OCI-LY1 (cell line): ENCODE results near the gene C3.

Source experiments
- H2AFZ ChIP-seq: fragments of 200-600 bp; sonication (generic), shearing (Covaris generic); 2 replicates; pipeline ENCODE4 v1.6.0; 2014; ENCODE audit warnings: antibody characterized with exemption, mild to moderate bottlenecking, low read length
- H3F3A ChIP-seq: fragments of 200-600 bp; sonication (generic), shearing (Covaris generic); 2 replicates; pipeline ENCODE4 v1.6.0; 2014; ENCODE audit warnings: mild to moderate bottlenecking, antibody characterized with exemption, low read length, moderate library complexity; ENCODE audit not compliant: insufficient read depth
- H3K27ac ChIP-seq: fragments of 200-600 bp; sonication (generic); 2 replicates; pipeline ENCODE4 v1.5.1; 2014; ENCODE audit warnings: low read length, mixed run types, mild to moderate bottlenecking, low read depth; ENCODE audit not compliant: poor library complexity, severe bottlenecking
- H3K27me3 ChIP-seq: fragments of 200-600 bp; sonication (generic); 2 replicates; pipeline ENCODE4 v1.6.0; 2014; ENCODE audit warnings: antibody characterized with exemption, mild to moderate bottlenecking, low read length, moderate library complexity; ENCODE audit not compliant: insufficient read depth
- H3K36me3 ChIP-seq: fragments of 200-600 bp; sonication (generic); 2 replicates; pipeline ENCODE4 v1.6.1; 2014; ENCODE audit warnings: mild to moderate bottlenecking, antibody characterized with exemption, low read length, moderate library complexity, mixed read lengths; ENCODE audit not compliant: insufficient read depth
- H3K4me1 ChIP-seq: fragments of 200-600 bp; sonication (generic); 2 replicates; pipeline ENCODE4 v1.5.1; 2014; ENCODE audit warnings: mild to moderate bottlenecking, low read length, moderate library complexity; ENCODE audit not compliant: insufficient read depth, severe bottlenecking
- H3K4me2 ChIP-seq: fragments of 200-600 bp; sonication (generic), shearing (Covaris generic); 2 replicates; pipeline ENCODE4 v1.6.1; 2014; ENCODE audit warnings: low read length
- H3K4me3 ChIP-seq: fragments of 200-600 bp; sonication (generic); 2 replicates; pipeline ENCODE4 v1.5.1; 2014; ENCODE audit warnings: low read length, low read depth, mild to moderate bottlenecking, mixed read lengths; ENCODE audit not compliant: poor library complexity, severe bottlenecking
- H3K79me2 ChIP-seq: fragments of 200-600 bp; shearing (Covaris generic); 2 replicates; pipeline ENCODE4 v1.6.1; 2016; ENCODE audit warnings: mixed run types, low read length, mixed read lengths; ENCODE audit not compliant: insufficient read depth
- H3K9ac ChIP-seq: fragments of 200-600 bp; sonication (generic), shearing (Covaris generic); 2 replicates; pipeline ENCODE4 v1.6.1; 2014; ENCODE audit warnings: mild to moderate bottlenecking, low read length, mixed read lengths
- H3K9me2 ChIP-seq: fragments of 200-600 bp; sonication (generic), shearing (Covaris generic); 2 replicates; pipeline ENCODE4 v1.6.1; 2014; ENCODE audit warnings: low read depth, mild to moderate bottlenecking, low read length, mixed read lengths
- H3K9me3 ChIP-seq: fragments of 200-600 bp; shearing (Covaris generic); 2 replicates; pipeline ENCODE4 v1.6.1; 2014; ENCODE audit warnings: low read length, mixed read lengths
- H4K20me1 ChIP-seq: fragments of 200-600 bp; sonication (generic), shearing (Covaris generic); 2 replicates; pipeline ENCODE4 v1.6.0; 2016; ENCODE audit warnings: mild to moderate bottlenecking, low read length; ENCODE audit not compliant: insufficient read depth
- EZH2 ChIP-seq: fragments of 200-600 bp; sonication (generic), shearing (Covaris generic); IDR thresholded peaks from 2 replicates; pipeline ENCODE4 v1.8.0; 2017; ENCODE audit warnings: borderline replicate concordance, mixed run types, mild to moderate bottlenecking, antibody characterized with exemption, low read length, moderate library complexity, mixed read lengths
- TF ChIP-seq, protein P1 (sequence below): fragments of 200-600 bp; sonication (generic), shearing (Covaris generic); IDR thresholded peaks from 2 replicates; pipeline ENCODE4 v1.5.1; 2017; ENCODE audit warnings: mild to moderate bottlenecking, antibody characterized with exemption, low read length, moderate library complexity, mixed read lengths

Gene C3

DNA sequence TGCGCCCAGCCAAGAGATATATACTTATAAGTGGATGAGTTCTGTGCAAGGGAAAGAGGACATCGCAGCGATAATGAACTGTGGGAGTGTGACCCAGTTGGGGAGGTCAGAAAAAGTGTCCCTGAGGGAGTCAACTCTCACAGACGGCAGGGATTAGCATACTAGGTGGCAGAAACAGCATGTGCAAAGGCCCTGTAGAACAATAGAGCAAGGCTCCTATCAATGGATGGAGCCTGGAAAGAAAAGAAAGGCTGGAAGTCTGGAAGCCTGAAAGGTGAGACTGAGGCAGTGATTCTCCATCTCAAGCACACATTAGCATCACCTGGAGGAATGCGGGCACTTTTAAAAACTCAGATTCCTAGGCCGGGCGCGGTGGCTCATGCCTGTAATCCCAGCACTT, 29.1 kb downstream of the C3 start:
- no peaks in the 10 kb centered on the region for H3K4me1 ChIP-seq
- H3K9me2 ChIP-seq = no peaks in the 10 kb centered on the region
- no peaks in the 10 kb centered on the region for H3K9me3 ChIP-seq
- no peak overlapping the region for H3K4me2 ChIP-seq
- no peak for TF ChIP-seq EZH2
- TF ChIP-seq, protein P1, sequence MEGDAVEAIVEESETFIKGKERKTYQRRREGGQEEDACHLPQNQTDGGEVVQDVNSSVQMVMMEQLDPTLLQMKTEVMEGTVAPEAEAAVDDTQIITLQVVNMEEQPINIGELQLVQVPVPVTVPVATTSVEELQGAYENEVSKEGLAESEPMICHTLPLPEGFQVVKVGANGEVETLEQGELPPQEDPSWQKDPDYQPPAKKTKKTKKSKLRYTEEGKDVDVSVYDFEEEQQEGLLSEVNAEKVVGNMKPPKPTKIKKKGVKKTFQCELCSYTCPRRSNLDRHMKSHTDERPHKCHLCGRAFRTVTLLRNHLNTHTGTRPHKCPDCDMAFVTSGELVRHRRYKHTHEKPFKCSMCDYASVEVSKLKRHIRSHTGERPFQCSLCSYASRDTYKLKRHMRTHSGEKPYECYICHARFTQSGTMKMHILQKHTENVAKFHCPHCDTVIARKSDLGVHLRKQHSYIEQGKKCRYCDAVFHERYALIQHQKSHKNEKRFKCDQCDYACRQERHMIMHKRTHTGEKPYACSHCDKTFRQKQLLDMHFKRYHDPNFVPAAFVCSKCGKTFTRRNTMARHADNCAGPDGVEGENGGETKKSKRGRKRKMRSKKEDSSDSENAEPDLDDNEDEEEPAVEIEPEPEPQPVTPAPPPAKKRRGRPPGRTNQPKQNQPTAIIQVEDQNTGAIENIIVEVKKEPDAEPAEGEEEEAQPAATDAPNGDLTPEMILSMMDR = no peak
- H3K4me3 ChIP-seq = no peak overlapping the region
- no peaks in the 10 kb centered on the region for H3F3A ChIP-seq
- no peak overlapping the region for H3K9ac ChIP-seq
- H3K36me3 ChIP-seq = no peaks in the 10 kb centered on the region
- H3K27ac ChIP-seq = no peak overlapping the region
- no peak overlapping the region for H2AFZ ChIP-seq
- no peaks in the 10 kb centered on the region; the same call in 1 of the 2 replicates for H3K27me3 ChIP-seq
- no peaks in the 10 kb centered on the region for H3K79me2 ChIP-seq
- no peaks in the 10 kb centered on the region for H4K20me1 ChIP-seq

DNA sequence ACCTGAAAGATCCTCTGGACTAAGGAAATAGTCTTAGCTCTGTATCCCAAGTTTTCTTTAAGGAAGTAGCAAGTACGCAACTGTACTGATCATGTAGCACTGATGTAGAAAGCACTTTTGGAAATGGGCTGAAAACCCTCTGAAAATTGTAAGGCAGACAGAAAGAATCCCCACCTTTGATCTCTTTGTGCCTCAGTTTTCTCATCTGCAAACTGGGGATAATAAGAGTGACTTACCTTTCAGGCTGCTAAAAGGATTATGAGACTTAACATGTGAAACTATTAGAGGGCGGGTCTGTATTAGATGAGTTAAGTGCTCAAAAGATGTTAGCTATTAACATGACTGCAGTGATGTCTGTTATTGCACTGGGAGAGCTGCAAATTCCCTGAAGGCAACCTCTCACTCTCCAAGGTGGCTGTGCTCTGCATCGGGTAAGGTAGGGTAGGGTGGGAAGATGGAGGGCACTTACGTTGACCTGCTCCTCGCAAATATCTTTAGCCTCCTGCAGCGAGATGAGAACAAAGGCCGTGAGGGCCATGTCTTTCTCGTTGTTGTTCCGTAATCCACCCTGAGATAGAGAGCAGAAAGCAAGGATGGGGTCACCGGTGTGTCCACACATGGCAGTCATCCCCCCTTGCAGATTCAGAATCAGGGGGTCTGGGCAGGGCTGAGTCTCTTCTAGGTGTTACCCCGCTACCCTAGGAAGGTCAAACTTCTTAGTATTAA, 30.1 kb downstream of the C3 start:
- Histone ChIP-seq H2AFZ (no peak overlapping the region), H3K4me2 (no peak overlapping the region), H3K4me3 (no peak overlapping the region), H3K36me3 (no peaks in the 10 kb centered on the region), H3K9ac (no peak overlapping the region), H4K20me1 (no peaks in the 10 kb centered on the region), H3K27me3 (no peaks in the 10 kb centered on the region; the same call in 1 of the 2 replicates), H3K79me2 (no peaks in the 10 kb centered on the region), H3K27ac (no peak overlapping the region), H3K9me2 (no peaks in the 10 kb centered on the region), H3K4me1 (no peaks in the 10 kb centered on the region), H3F3A (no peaks in the 10 kb centered on the region), H3K9me3 (no peaks in the 10 kb centered on the region)
- no peak for TF ChIP-seq EZH2
- TF ChIP-seq, protein P1 = no peak

DNA sequence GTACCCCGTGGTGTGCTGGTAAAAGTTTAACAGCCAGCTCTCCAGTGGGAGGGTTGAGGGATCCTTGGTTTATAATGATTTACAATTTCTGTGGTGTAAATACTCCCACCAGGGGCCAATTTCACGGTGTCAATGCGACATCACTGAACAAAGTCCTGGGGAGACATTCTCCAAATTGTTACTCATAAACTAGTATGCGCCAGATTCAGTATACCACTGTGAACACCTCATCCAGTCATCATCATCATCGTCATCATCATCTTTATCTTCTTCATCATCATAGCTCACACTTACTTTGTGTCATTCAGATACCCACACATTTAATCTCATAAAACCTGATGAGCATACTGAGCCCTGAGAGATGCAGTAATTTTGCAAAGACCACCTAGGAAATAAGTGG, 33.3 kb downstream of the C3 start:
- no peak overlapping the region for H3K9ac ChIP-seq
- TF ChIP-seq, protein P1 = no peak
- no peak for TF ChIP-seq EZH2
- H3F3A ChIP-seq = no peaks in the 10 kb centered on the region
- no peak overlapping the region for H3K4me3 ChIP-seq
- H3K9me2 ChIP-seq = no peaks in the 10 kb centered on the region
- no peaks in the 10 kb centered on the region for H3K4me1 ChIP-seq
- H3K27me3 ChIP-seq = peaks cover 4% of the 10 kb centered on the region; the same call in 1 of the 2 replicates
- no peaks in the 10 kb centered on the region for H3K36me3 ChIP-seq
- no peak overlapping the region for H3K4me2 ChIP-seq
- H2AFZ ChIP-seq = no peak overlapping the region
- H3K27ac ChIP-seq = no peak overlapping the region
- no peaks in the 10 kb centered on the region for H4K20me1 ChIP-seq
- no peaks in the 10 kb centered on the region for H3K79me2 ChIP-seq
- no peaks in the 10 kb centered on the region for H3K9me3 ChIP-seq
